NCI-H1048 (cell line): ENCODE data around the gene AMZ1.
"Not testable (repeated sequence)": the region's sequence is repeated elsewhere in the genome, so short reads cannot be mapped to it uniquely, and the experiment has no call there.

ENCODE experiments used
- DNase-seq: peaks from one replicate; lab custom pipeline; 2025; lab: John Stamatoyannopoulos, UW

Gene AMZ1

DNA sequence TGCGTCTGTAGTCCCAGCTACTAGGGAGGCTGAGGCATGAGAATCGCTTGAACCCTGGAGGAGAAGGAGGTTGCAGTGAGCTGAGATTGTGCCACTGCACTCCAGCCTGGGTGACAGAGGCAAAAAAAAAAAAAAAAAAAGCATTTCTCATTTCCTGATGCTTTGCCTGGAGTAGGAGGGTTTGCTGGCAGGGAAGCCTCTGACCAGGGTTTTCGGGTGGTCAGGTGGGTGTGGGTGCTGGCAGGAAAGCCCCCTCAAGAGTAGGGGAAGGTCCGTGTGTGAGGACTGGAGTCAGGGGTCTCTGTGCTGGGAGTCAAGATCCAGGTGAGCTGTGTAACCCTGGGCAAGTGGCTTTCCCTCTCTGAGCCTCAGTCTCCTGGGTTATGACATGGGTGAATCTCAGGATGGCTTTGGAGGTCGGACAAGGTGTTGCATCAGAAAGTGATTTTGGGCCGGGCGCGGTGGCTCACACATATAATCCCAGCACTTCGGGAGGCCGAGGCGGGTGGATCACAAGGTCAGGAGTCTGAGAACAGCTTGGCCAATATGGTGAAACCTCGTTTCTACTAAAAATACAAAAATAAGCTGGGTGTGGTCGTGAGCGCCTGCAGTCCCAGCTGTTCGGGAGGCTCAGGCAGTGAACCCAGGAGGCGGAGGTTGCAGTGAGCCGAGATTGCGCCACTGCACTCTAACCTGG, 3.2 kb downstream of the AMZ1 start:
- no peak for DNase-seq

DNA sequence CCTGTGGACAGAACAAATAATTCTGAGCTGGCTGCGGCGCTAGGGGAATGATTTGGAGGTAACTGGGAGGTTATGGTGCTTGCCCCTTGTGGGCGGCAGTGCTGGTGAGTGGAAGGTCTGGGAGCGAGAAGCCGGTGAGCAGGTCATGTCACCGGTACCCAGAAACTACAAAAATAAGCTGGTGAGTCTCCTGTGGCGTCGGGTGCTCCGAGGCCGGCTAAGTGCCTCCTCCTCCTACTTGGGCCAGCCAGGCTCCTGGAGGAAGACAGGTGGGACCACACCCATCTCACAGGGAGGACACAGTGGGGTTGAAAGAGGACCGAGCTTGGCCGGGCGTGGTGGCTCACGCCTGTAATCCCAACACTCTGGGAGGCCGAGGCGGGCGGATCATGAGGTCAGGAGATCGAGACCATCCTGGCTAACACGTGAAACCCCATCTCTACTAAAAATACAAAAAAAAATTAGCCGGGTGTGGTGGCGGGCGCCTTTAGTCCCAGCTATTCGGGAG, 4.0 kb downstream of the AMZ1 start:
- not testable (repeated sequence) for DNase-seq

GRCh38 chr7:2692543-2692942, 4.5 kb downstream of the AMZ1 start:
- DNase-seq = no peak

GRCh38 chr7:2693420-2694121, 5.6 kb downstream of the AMZ1 start:
- not testable (repeated sequence) for DNase-seq

- DNase-seq = not testable (repeated sequence)
These were observed 6.1 kb downstream of the AMZ1 start for GRCh38 chr7:2694122-2694436.

DNA sequence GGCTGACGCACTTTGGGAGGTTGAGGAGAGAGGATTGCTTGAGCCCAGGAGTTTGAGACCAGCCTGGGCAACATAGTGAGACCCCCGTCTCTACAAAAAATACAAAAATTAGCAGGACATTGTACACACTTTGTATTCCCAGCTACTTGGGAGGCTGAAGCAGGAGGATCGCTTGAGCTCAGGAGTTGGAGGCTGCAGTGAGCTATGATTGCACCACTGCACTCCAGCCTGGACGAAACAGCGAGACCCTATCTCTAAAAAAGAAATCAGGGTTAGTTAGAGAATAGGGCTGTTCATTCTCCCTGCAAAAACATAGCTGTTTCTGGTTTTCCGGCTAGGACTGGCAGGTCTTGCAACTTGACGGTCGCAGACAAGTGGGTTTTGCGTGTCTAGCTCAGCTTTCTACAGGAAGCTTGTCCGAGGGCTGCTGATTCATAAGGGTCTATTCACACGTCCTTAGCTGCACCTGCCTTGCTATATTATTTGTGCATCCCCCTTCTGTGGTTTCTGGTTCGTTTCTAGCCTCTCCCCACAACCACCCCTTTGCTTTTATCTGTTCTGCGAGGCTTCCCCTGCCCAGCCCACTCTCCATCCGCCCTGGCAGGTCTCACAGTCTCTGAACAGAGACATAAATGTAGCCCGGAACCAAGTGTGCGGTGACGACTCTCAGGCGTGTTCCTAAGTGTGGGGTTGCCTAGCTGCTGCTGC, 10.7 kb downstream of the AMZ1 start:
- DNase-seq = no peak

- DNase-seq = no peak
These were observed 11.3 kb downstream of the AMZ1 start for GRCh38 chr7:2699289-2699620.

DNA sequence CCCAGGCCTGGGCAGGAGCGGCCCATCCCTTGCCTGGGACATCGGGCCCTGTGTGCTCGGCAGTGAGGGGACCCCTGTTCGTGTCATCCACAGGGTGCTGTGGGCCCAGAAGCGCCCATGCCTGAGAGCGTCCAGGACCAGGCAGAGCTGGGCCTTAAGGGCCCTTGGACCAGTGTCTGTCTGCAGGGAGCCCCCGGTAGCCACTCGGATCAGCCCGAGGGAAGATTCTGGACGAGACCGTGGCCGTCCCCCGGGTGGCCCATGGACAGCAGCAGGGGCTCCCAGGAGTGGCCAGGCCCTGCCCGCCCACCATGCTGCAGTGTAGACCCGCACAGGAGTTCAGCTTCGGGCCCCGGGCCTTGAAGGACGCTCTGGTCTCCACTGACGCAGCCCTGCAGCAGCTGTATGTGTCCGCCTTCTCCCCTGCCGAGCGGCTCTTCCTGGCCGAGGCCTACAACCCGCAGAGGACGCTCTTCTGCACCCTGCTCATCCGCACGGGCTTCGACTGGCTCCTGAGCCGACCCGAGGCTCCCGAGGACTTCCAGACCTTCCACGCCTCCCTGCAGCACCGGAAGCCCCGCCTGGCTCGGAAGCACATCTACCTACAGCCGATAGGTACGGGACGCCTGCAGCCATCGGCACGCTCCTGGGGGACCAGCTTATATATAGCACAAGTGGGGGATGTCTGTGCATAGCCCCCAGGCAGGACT, 12.3 kb downstream of the AMZ1 start:
- DNase-seq = no peak

GRCh38 chr7:2701424-2701823, 13.4 kb downstream of the AMZ1 start:
- DNase-seq = no peak

GRCh38 chr7:2701832-2702593, 14.0 kb downstream of the AMZ1 start:
- DNase-seq = no peak

GRCh38 chr7:2702594-2702957, 14.6 kb downstream of the AMZ1 start:
- DNase-seq = no peak

- DNase-seq = no peak
These were observed 17.5 kb downstream of the AMZ1 start for GRCh38 chr7:2705371-2706096.

- no peak for DNase-seq
These were observed 18.7 kb downstream of the AMZ1 start for GRCh38 chr7:2706685-2707126.

DNA sequence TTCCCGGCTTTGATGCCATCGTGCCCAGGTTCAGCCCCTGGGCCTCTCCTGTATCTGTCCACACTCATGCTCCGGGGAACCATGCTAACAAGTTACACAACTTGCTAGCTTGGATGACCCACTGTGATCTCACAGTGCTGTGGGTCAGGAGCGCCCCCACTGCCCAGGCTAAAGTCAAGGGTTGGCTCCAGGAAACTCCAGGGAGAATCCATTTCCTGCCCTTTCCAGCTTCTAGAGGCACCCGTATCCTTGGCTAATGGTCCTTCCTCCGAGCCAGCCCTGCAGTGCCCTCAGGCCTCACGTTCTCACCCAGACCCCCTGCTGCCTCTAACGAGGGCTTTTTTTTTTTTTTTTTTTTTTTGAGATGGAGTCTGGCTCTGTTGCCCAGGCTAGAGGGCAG, 19.5 kb downstream of the AMZ1 start:
- no peak for DNase-seq

- DNase-seq = no peak
These were observed 20.0 kb downstream of the AMZ1 start for GRCh38 chr7:2708041-2708440.

GRCh38 chr7:2708547-2709310, 20.7 kb downstream of the AMZ1 start:
- no peak for DNase-seq

- DNase-seq = peak; percentile 21
These were observed 21.7 kb downstream of the AMZ1 start for GRCh38 chr7:2709553-2710285.

DNA sequence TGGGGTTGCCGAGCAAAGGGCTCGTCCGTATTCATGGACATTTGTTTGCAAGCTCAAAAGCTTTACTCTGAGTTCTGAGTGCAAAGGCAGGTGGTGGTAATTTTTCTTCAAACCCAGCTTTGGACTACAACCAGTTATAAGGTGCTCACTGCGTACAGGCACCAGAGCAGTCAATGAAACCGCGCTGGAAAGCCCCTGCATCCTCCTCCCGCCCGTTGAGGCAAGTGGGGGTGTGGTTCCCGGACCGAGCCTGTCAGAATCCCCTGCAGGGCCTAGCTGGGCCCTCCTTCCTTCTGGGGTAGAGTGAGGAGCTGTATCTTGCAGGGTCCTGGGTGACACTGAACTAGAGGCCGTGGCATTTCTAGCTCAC, 22.3 kb downstream of the AMZ1 start:
- no peak for DNase-seq

- no peak for DNase-seq
These were observed 23.0 kb downstream of the AMZ1 start for GRCh38 chr7:2710901-2711551.
